ENCODE data around the gene ADGRG1.

- TF ChIP-seq, protein P1, sequence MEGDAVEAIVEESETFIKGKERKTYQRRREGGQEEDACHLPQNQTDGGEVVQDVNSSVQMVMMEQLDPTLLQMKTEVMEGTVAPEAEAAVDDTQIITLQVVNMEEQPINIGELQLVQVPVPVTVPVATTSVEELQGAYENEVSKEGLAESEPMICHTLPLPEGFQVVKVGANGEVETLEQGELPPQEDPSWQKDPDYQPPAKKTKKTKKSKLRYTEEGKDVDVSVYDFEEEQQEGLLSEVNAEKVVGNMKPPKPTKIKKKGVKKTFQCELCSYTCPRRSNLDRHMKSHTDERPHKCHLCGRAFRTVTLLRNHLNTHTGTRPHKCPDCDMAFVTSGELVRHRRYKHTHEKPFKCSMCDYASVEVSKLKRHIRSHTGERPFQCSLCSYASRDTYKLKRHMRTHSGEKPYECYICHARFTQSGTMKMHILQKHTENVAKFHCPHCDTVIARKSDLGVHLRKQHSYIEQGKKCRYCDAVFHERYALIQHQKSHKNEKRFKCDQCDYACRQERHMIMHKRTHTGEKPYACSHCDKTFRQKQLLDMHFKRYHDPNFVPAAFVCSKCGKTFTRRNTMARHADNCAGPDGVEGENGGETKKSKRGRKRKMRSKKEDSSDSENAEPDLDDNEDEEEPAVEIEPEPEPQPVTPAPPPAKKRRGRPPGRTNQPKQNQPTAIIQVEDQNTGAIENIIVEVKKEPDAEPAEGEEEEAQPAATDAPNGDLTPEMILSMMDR (IDR thresholded peaks at IDR 0.05): no peak
- TF ChIP-seq POLR2A (IDR thresholded peaks at IDR 0.05): no peak
Measured at GRCh38 chr16:57614536-57614935, 13.9 kb upstream of the ADGRG1 start.
